GM18909 (cell line): Measurements from ENCODE around the gene ENDOU.
A peak's percentile ranks its signal among the peaks of the same experiment; 100 is the strongest.

ENCODE experiments used
- ATAC-seq: cut with Tn5 transposase; IDR thresholded peaks from one replicate; pipeline ENCODE4 v1.9.1; 2021; ENCODE audit warnings: mild to moderate bottlenecking; ENCODE audit not compliant: unreplicated experiment, poor library complexity

Gene ENDOU

GRCh38 chr12:47744778-47745436 is 19.6 kb upstream of the ENDOU start:
- ATAC-seq: no peak

GRCh38 chr12:47744005-47744651 is 18.8 kb upstream of the ENDOU start:
- ATAC-seq: no peak

- ATAC-seq: no peak
These were observed 18.1 kb upstream of the ENDOU start for GRCh38 chr12:47743311-47743860.

GRCh38 chr12:47742253-47742825 is 17.0 kb upstream of the ENDOU start:
- no peak for ATAC-seq

- ATAC-seq: peak; percentile 45
These were observed 16.0 kb upstream of the ENDOU start for GRCh38 chr12:47741340-47741703.

GRCh38 chr12:47740606-47741339 is 15.5 kb upstream of the ENDOU start:
- ATAC-seq: peak; percentile 61

GRCh38 chr12:47739979-47740378 is 14.7 kb upstream of the ENDOU start:
- ATAC-seq: peak; percentile 67

GRCh38 chr12:47739297-47739696 is 14.0 kb upstream of the ENDOU start:
- ATAC-seq: no peak

GRCh38 chr12:47737936-47738594 is 12.8 kb upstream of the ENDOU start:
- ATAC-seq: no peak

GRCh38 chr12:47736877-47737676 is 11.8 kb upstream of the ENDOU start:
- ATAC-seq: no peak

- ATAC-seq: no peak
These were observed 10.9 kb upstream of the ENDOU start for GRCh38 chr12:47736216-47736615.

GRCh38 chr12:47735649-47736048 is 10.4 kb upstream of the ENDOU start:
- ATAC-seq: no peak

GRCh38 chr12:47734725-47735480 is 9.6 kb upstream of the ENDOU start:
- ATAC-seq: no peak

- ATAC-seq: no peak
These were observed 7.9 kb upstream of the ENDOU start for GRCh38 chr12:47733142-47733541.

GRCh38 chr12:47732504-47732903 is 7.2 kb upstream of the ENDOU start:
- no peak for ATAC-seq

- no peak for ATAC-seq
These were observed 6.4 kb upstream of the ENDOU start for GRCh38 chr12:47731723-47732122.

- ATAC-seq: no peak
These were observed 5.1 kb upstream of the ENDOU start for GRCh38 chr12:47730341-47730744.

- ATAC-seq: no peak
These were observed 3.9 kb upstream of the ENDOU start for GRCh38 chr12:47729233-47729632.

- peak; percentile 79 for ATAC-seq
These were observed 603 bp upstream of the ENDOU start for GRCh38 chr12:47725893-47726292.
